SK-N-SH treated with all-trans-retinoic acid at 6 μM for 48 hours (cell line): Measurements from ENCODE around the gene BORCS6.
"Not testable (repeated sequence)": the region's sequence is repeated elsewhere in the genome, so short reads cannot be mapped to it uniquely, and the experiment has no call there.

Experiments used
- ATAC-seq: fragments of 200-7000 bp; cut with Tn5 transposase; 3 replicates; pipeline ENCODE4 v1.9.1; 2020; ENCODE audit warnings: mild to moderate bottlenecking, moderate library complexity
- ARNTL ChIP-seq: fragments of 450-650 bp; formaldehyde crosslinking; IDR thresholded peaks from 2 replicates; pipeline ENCODE4 v1.5.0; 2020; ENCODE audit warnings: low read depth, mild to moderate bottlenecking, moderate library complexity, borderline replicate concordance
- BACH2 ChIP-seq: fragments of 250-450 bp; sonication (Bioruptor Pico); IDR thresholded peaks from 2 replicates; pipeline ENCODE4 v1.9.0; 2021; ENCODE audit warnings: mild to moderate bottlenecking, borderline replicate concordance
- CSDC2 ChIP-seq: fragments of 250-450 bp; sonication (Bioruptor Pico); IDR thresholded peaks from 2 replicates; pipeline ENCODE4 v1.5.0; 2020; ENCODE audit warnings: mild to moderate bottlenecking, moderate library complexity
- GLIS3 ChIP-seq: fragments of 250-450 bp; sonication (Bioruptor Pico); IDR thresholded peaks from 2 replicates; pipeline ENCODE4 v1.5.0; 2020; ENCODE audit warnings: mild to moderate bottlenecking, moderate library complexity
- ISL1 ChIP-seq: fragments of 250-450 bp; sonication (Bioruptor Pico); IDR thresholded peaks from 2 replicates; pipeline ENCODE4 v2.1.2; 2022; ENCODE audit warnings: mild to moderate bottlenecking, moderate library complexity
- OSR1 ChIP-seq: fragments of 250-450 bp; sonication (Bioruptor Pico); IDR thresholded peaks from 2 replicates; pipeline ENCODE4 v1.8.0; 2022; ENCODE audit warnings: moderate library complexity, mild to moderate bottlenecking, inconsistent platforms
- PPARA ChIP-seq: fragments of 250-450 bp; sonication (Bioruptor Pico); IDR thresholded peaks from 2 replicates; pipeline ENCODE4 v1.5.0; 2020; ENCODE audit warnings: mild to moderate bottlenecking, borderline replicate concordance
- RARB ChIP-seq: fragments of 250-450 bp; sonication (Bioruptor Pico); IDR thresholded peaks from 2 replicates; pipeline ENCODE4 v1.8.0; 2021; ENCODE audit warnings: mild to moderate bottlenecking, moderate library complexity
- SNAI2 ChIP-seq: fragments of 250-450 bp; sonication (Bioruptor Pico); IDR thresholded peaks from 2 replicates; pipeline ENCODE4 v1.5.0; 2020; ENCODE audit warnings: mild to moderate bottlenecking, moderate library complexity
- TCF4 ChIP-seq: fragments of 250-450 bp; sonication (Bioruptor Pico); IDR thresholded peaks from 2 replicates; pipeline ENCODE4 v1.8.0; 2021; ENCODE audit warnings: mild to moderate bottlenecking, moderate library complexity, borderline replicate concordance
- TOX ChIP-seq: fragments of 250-450 bp; sonication (Bioruptor Pico); IDR thresholded peaks from 2 replicates; pipeline ENCODE4 v1.8.0; 2021; ENCODE audit warnings: mild to moderate bottlenecking, moderate library complexity, borderline replicate concordance
- ZC3H10 ChIP-seq: fragments of 250-450 bp; sonication (Bioruptor Pico); IDR thresholded peaks from 2 replicates; pipeline ENCODE4 v1.5.1; 2021; ENCODE audit warnings: mild to moderate bottlenecking, moderate library complexity
- ZFP3 ChIP-seq: fragments of 250-450 bp; sonication (Bioruptor Pico); IDR thresholded peaks from 2 replicates; pipeline ENCODE4 v1.5.0; 2020; ENCODE audit warnings: mild to moderate bottlenecking, moderate library complexity
- ZFP30 ChIP-seq: fragments of 450-650 bp; formaldehyde crosslinking; IDR thresholded peaks from 2 replicates; pipeline ENCODE4 v1.5.0; 2022; ENCODE audit warnings: mild to moderate bottlenecking, moderate library complexity
- ZNF565 ChIP-seq: fragments of 450-650 bp; formaldehyde crosslinking; conservative IDR thresholded peaks from 2 replicates; pipeline ENCODE4 v1.5.0; 2020; ENCODE audit warnings: low read depth, mild to moderate bottlenecking, moderate library complexity
- ZNF70 ChIP-seq: fragments of 450-650 bp; formaldehyde crosslinking; IDR thresholded peaks from 2 replicates; pipeline ENCODE4 v1.5.0; 2020; ENCODE audit warnings: mild to moderate bottlenecking, moderate library complexity
- ZNF8 ChIP-seq: fragments of 450-650 bp; formaldehyde crosslinking; IDR thresholded peaks from 2 replicates; pipeline ENCODE4 v1.5.0; 2020; ENCODE audit warnings: mild to moderate bottlenecking, moderate library complexity
- TF ChIP-seq, protein P1 (sequence below): fragments of 250-450 bp; sonication (Bioruptor Pico); IDR thresholded peaks from 2 replicates; pipeline ENCODE4 v1.5.0; 2020; ENCODE audit warnings: mild to moderate bottlenecking, moderate library complexity
- TF ChIP-seq, protein P2 (sequence below): fragments of 250-450 bp; sonication (Bioruptor Pico); IDR thresholded peaks from 2 replicates; pipeline ENCODE4 v1.8.0; 2020; ENCODE audit warnings: mild to moderate bottlenecking, moderate library complexity, borderline replicate concordance
- TF ChIP-seq, protein P3 (sequence below): fragments of 250-450 bp; sonication (Bioruptor Pico); IDR thresholded peaks from 2 replicates; pipeline ENCODE4 v1.5.1; 2020; ENCODE audit warnings: low read depth, mild to moderate bottlenecking, moderate library complexity
- TF ChIP-seq, protein P4 (sequence below): fragments of 250-450 bp; sonication (Bioruptor Pico); IDR thresholded peaks from 2 replicates; pipeline ENCODE4 v1.8.0; 2021; ENCODE audit warnings: low read depth, mild to moderate bottlenecking, moderate library complexity, borderline replicate concordance

Gene BORCS6

DNA sequence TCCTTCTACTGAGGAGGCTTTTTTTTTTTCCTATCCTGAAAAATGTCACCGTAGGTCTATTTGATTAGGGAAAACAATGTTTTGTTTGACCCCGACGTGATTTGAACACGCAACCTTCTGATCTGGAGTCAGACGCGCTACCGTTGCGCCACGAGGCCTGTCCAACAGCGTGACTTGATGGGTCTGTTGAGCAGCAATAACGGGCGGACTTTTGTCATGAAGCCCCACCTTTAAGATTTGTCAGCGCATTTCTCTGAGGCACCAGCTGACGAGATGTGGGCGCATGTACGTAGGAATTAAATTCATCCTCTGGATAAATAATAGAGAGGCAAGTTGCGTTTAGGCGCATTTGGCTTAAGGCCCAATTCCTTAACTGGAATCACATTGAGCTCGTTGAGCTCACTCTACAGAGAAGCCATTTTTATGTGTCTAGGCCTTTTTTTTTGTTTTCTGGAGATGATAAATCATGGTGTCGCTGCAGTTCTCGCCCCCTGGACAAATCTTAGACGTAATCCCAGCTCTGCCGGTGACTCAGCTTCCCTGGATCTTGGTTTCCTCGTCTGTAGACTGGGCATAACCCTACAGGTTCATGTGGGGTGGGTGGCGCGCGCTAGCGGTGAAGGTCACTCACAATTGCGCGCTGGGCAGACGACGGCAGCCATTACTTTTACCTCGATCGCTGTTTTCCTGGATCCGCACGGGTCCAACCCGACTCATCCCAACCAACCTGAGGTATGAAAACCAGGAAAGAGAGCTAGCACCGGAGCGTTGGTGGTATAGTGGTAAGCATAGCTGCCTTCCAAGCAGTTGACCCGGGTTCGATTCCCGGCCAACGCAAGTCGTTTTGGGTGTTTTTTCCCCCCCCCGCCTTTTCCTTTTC is 31.0 kb upstream of the BORCS6 start (continued):
- TF ChIP-seq ZC3H10 (CRISPR knock-in tag) (no peak), ZFP30 (CRISPR knock-in tag) (no peak), OSR1 (CRISPR knock-in tag) (no peak), SNAI2 (CRISPR knock-in tag) (no peak), BACH2 (CRISPR knock-in tag) (no peak), ZNF565 (CRISPR knock-in tag) (no peak)
- TF ChIP-seq, protein P1, sequence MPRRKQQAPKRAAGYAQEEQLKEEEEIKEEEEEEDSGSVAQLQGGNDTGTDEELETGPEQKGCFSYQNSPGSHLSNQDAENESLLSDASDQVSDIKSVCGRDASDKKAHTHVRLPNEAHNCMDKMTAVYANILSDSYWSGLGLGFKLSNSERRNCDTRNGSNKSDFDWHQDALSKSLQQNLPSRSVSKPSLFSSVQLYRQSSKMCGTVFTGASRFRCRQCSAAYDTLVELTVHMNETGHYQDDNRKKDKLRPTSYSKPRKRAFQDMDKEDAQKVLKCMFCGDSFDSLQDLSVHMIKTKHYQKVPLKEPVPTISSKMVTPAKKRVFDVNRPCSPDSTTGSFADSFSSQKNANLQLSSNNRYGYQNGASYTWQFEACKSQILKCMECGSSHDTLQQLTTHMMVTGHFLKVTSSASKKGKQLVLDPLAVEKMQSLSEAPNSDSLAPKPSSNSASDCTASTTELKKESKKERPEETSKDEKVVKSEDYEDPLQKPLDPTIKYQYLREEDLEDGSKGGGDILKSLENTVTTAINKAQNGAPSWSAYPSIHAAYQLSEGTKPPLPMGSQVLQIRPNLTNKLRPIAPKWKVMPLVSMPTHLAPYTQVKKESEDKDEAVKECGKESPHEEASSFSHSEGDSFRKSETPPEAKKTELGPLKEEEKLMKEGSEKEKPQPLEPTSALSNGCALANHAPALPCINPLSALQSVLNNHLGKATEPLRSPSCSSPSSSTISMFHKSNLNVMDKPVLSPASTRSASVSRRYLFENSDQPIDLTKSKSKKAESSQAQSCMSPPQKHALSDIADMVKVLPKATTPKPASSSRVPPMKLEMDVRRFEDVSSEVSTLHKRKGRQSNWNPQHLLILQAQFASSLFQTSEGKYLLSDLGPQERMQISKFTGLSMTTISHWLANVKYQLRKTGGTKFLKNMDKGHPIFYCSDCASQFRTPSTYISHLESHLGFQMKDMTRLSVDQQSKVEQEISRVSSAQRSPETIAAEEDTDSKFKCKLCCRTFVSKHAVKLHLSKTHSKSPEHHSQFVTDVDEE (CRISPR knock-in tag) = peak; percentile 23; the same call in 1 of the 2 replicates

DNA sequence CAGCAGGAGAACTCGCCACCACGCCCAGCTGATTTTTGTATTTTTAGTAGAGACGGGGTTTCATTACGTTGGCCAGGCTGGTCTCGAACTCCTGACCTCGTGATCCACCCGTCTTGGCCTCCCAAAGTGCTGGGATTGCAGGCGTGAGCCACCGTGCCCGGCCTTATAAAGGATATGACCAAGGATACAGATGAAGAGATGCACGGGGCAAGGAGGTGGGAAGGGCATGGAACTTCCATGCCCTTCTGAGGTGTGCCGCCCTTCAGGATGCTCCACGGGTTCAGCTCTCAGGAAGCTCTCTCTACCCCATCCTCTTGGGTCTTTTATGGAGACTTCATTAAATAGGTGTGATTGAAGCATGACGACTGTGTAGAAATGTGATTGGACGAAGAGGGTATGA is 24.0 kb upstream of the BORCS6 start:
- ATAC-seq = not testable (repeated sequence)

DNA sequence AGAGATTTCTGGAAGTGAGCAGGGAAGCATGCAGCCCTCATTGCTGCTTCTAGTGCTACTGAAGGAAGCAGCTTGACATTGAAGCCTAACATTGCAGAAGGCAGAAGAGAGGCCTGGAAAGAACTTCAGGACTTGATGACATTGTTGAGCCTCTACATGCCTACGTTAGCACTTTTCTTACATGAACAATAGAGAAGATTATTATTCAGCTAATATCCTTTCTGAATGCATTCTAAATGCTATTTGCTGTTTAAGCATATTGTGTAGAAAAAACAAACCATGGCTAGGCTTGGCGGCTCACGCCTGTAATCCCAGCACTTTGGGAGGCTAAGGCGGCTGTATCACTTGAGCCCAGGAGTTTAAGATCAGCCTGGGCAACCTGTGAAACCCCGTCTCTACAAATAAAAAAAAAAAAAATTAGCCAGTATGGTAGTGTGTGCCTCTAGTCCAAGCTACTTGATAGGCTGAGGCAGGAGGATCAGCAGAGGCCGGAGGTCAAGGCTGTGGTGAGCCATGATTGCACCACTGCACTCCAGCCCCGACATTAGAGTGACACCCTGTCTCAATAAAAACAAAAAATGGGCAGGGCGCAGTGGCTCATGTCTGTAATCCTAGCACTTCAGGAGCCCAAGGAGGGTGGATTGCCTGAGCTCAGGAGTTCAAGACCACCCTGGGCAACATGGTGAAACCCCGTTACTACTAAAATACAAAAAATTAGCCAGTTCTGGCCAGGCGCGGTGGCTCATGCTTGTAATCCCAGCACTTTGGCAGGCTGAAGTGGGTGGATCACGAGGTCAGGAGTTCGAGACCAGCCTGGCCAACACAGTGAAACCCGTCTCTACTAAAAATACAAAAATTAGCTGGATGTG is 22.6 kb upstream of the BORCS6 start:
- no peak for ATAC-seq
- TF ChIP-seq TOX (CRISPR knock-in tag) = no peak
- TF ChIP-seq, protein P2, sequence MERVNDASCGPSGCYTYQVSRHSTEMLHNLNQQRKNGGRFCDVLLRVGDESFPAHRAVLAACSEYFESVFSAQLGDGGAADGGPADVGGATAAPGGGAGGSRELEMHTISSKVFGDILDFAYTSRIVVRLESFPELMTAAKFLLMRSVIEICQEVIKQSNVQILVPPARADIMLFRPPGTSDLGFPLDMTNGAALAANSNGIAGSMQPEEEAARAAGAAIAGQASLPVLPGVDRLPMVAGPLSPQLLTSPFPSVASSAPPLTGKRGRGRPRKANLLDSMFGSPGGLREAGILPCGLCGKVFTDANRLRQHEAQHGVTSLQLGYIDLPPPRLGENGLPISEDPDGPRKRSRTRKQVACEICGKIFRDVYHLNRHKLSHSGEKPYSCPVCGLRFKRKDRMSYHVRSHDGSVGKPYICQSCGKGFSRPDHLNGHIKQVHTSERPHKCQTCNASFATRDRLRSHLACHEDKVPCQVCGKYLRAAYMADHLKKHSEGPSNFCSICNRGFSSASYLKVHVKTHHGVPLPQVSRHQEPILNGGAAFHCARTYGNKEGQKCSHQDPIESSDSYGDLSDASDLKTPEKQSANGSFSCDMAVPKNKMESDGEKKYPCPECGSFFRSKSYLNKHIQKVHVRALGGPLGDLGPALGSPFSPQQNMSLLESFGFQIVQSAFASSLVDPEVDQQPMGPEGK (CRISPR knock-in tag) = no peak
- no peak for TF ChIP-seq ZNF8 (CRISPR knock-in tag)
- TF ChIP-seq, protein P3, sequence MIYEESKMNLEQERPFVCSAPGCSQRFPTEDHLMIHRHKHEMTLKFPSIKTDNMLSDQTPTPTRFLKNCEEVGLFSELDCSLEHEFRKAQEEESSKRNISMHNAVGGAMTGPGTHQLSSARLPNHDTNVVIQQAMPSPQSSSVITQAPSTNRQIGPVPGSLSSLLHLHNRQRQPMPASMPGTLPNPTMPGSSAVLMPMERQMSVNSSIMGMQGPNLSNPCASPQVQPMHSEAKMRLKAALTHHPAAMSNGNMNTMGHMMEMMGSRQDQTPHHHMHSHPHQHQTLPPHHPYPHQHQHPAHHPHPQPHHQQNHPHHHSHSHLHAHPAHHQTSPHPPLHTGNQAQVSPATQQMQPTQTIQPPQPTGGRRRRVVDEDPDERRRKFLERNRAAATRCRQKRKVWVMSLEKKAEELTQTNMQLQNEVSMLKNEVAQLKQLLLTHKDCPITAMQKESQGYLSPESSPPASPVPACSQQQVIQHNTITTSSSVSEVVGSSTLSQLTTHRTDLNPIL = no peak
- TF ChIP-seq BACH2 (CRISPR knock-in tag) = no peak
- TF ChIP-seq ISL1 (CRISPR knock-in tag) = no peak
- TF ChIP-seq OSR1 (CRISPR knock-in tag) = no peak
- TF ChIP-seq ZNF70 (CRISPR knock-in tag) = no peak
- TF ChIP-seq ZNF565 (CRISPR knock-in tag) = no peak
- no peak for TF ChIP-seq PPARA (CRISPR knock-in tag)
- TF ChIP-seq SNAI2 (CRISPR knock-in tag) = no peak
- TF ChIP-seq ZFP30 (CRISPR knock-in tag) = no peak
- no peak for TF ChIP-seq RARB (CRISPR knock-in tag)
- TF ChIP-seq, protein P4, sequence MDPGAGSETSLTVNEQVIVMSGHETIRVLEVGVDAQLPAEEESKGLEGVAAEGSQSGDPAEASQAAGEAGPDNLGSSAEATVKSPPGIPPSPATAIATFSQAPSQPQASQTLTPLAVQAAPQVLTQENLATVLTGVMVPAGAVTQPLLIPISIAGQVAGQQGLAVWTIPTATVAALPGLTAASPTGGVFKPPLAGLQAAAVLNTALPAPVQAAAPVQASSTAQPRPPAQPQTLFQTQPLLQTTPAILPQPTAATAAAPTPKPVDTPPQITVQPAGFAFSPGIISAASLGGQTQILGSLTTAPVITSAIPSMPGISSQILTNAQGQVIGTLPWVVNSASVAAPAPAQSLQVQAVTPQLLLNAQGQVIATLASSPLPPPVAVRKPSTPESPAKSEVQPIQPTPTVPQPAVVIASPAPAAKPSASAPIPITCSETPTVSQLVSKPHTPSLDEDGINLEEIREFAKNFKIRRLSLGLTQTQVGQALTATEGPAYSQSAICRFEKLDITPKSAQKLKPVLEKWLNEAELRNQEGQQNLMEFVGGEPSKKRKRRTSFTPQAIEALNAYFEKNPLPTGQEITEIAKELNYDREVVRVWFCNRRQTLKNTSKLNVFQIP (CRISPR knock-in tag) = no peak
- no peak for TF ChIP-seq ARNTL (CRISPR knock-in tag)
- TF ChIP-seq GLIS3 (CRISPR knock-in tag) = no peak
- TF ChIP-seq ZFP3 (CRISPR knock-in tag) = no peak
- TF ChIP-seq, protein P1 (CRISPR knock-in tag) = no peak
- no peak for TF ChIP-seq CSDC2 (CRISPR knock-in tag)
- no peak for TF ChIP-seq TCF4
